Osteocyte (in vitro differentiated cells): Measurements from ENCODE around the gene PRKN. TPM values are rescaled to one million over a fixed set of nuclear protein-coding genes. Genes with fewer than 3 reads are reported as not detected.

Experiments used
- DNase-seq: peaks from one replicate; pipeline ENCODE4 v3.0.0; 2021; ENCODE audit warnings: mixed read lengths; ENCODE audit not compliant: unreplicated experiment; ENCODE audit errors: extremely low spot score
- H3K27ac Mint-ChIP-seq: one replicate; pipeline ENCODE4 v1.8.0; 2021; ENCODE audit warnings: mild to moderate bottlenecking, mixed read lengths; ENCODE audit not compliant: unreplicated experiment
- H3K27me3 Mint-ChIP-seq: one replicate; pipeline ENCODE4 v1.8.0; 2021; ENCODE audit warnings: mixed read lengths; ENCODE audit not compliant: unreplicated experiment
- H3K36me3 Mint-ChIP-seq: one replicate; pipeline ENCODE4 v1.8.0; 2021; ENCODE audit warnings: mixed read lengths; ENCODE audit not compliant: unreplicated experiment
- H3K4me1 Mint-ChIP-seq: one replicate; pipeline ENCODE4 v1.8.0; 2021; ENCODE audit warnings: mixed read lengths; ENCODE audit not compliant: unreplicated experiment
- H3K4me3 Mint-ChIP-seq: one replicate; pipeline ENCODE4 v1.8.0; 2021; ENCODE audit warnings: mild to moderate bottlenecking, moderate library complexity, mixed read lengths; ENCODE audit not compliant: unreplicated experiment
- H3K9me3 Mint-ChIP-seq: one replicate; pipeline ENCODE4 v1.8.0; 2021; ENCODE audit warnings: mixed read lengths; ENCODE audit not compliant: unreplicated experiment
- CTCF ChIP-seq: fragments of 200-600 bp; sonication (generic); IDR thresholded peaks from 2 replicates; pipeline ENCODE4 v1.5.0; 2021; ENCODE audit warnings: antibody characterized with exemption, mild to moderate bottlenecking, moderate library complexity
- total RNA-seq: library from RNA; stranded (reverse); gene quantifications from 2 replicates; pipeline ENCODE4 v1.2.1, GENCODE V29; 2021

The PRKN gene
- total RNA-seq, 1 donor from 2014 or later, result 13.4 TPM

DNA sequence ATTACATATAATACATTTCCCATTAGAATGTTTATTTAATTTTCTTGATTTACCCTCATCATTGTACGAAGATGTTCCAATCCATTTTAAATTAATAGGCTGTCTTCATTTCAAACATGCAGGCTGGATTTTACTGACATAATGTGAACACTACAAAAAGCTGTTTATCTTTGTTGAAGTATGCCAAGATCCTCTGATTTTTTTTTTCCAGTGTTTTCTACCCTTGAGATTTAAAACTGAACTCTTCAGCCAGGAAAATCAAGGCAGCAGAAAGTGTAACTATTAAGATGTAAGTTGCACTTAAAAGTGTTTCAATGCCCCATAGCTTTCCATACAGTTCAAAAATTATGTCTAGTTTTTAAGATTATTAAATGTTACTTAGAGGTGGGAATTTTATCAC, 43.5 kb downstream of the PRKN start:
- H3K27ac Mint-ChIP-seq, result peak overlapping the region; percentile 35
- H3K4me1 Mint-ChIP-seq, result peaks cover 58% of the 10 kb centered on the region
- TF ChIP-seq CTCF, result no peak
- H3K4me3 Mint-ChIP-seq, result no peak overlapping the region
- H3K9me3 Mint-ChIP-seq, result peaks cover 3% of the 10 kb centered on the region
- H3K27me3 Mint-ChIP-seq, result no peaks in the 10 kb centered on the region
- H3K36me3 Mint-ChIP-seq, result peaks cover 5% of the 10 kb centered on the region
- DNase-seq, result no peak

- TF ChIP-seq CTCF, result no peak
- Mint-ChIP-seq H3K27ac (no peak overlapping the region), H3K9me3 (peaks cover 3% of the 10 kb centered on the region), H3K4me1 (peaks cover 59% of the 10 kb centered on the region), H3K27me3 (no peaks in the 10 kb centered on the region), H3K36me3 (peaks cover 5% of the 10 kb centered on the region), H3K4me3 (no peak overlapping the region)
- DNase-seq, result no peak
These were observed 44.4 kb downstream of the PRKN start for GRCh38 chr6:162683135-162683534.

GRCh38 chr6:162681447-162681846, 46.1 kb downstream of the PRKN start:
- H3K27me3 Mint-ChIP-seq, result no peaks in the 10 kb centered on the region
- DNase-seq, result no peak
- H3K4me3 Mint-ChIP-seq, result peak overlapping the region; percentile 36
- H3K27ac Mint-ChIP-seq, result peak overlapping the region; percentile 87
- peaks cover 53% of the 10 kb centered on the region for H3K4me1 Mint-ChIP-seq
- no peak for TF ChIP-seq CTCF
- H3K36me3 Mint-ChIP-seq, result peaks cover 3% of the 10 kb centered on the region
- H3K9me3 Mint-ChIP-seq, result peaks cover 3% of the 10 kb centered on the region

DNA sequence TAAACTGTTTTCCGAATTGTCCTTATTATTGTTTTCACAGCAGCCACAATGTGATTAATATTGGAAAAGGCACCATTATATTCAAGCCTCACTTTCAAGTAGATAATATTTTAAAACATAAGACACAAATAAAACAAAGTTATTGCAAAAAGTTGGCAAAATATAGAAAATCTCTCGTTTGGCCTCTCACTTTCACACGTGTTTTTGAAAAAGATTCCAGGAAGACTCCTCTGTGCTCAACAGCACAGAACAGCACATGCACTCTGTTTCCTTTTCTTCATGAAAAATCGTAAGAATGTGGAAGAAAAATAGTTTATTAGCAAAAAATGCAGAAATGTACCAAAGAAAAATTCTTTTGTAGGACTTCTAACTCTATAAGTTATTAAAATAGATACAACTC, 46.7 kb downstream of the PRKN start:
- no peak for TF ChIP-seq CTCF
- Mint-ChIP-seq H3K36me3 (peaks cover 4% of the 10 kb centered on the region), H3K27me3 (no peaks in the 10 kb centered on the region), H3K9me3 (peaks cover 8% of the 10 kb centered on the region), H3K4me3 (peak overlapping the region; percentile 36), H3K27ac (peak overlapping the region; percentile 87), H3K4me1 (peaks cover 48% of the 10 kb centered on the region)
- DNase-seq, result no peak

DNA sequence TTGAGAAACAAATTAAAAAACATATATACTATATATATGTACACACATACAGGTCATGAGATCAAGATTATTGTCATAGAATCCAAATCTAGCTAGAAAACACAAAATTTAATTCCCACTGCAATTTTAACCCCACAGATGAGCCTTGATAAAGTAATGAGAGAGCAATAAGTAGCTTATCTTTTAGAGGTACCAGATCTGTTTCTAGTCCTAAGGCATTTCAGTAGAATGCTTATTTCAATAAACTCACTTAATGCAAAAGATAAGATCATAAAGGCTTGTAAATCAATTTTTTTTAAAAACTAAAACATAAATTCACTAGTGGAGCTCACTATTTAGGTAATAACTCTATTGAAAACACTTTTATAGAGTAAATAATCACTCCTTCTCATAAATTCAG, 47.2 kb downstream of the PRKN start:
- Mint-ChIP-seq H3K36me3 (peaks cover 4% of the 10 kb centered on the region), H3K27ac (peak overlapping the region; percentile 87), H3K4me3 (no peak overlapping the region), H3K27me3 (no peaks in the 10 kb centered on the region), H3K9me3 (peaks cover 10% of the 10 kb centered on the region), H3K4me1 (peaks cover 43% of the 10 kb centered on the region)
- DNase-seq, result no peak
- no peak for TF ChIP-seq CTCF
